Measurements from ENCODE around the gene RABGAP1L. TPM values are rescaled to one million over a fixed set of nuclear protein-coding genes. Genes with fewer than 3 reads are reported as not detected.

Gene RABGAP1L
- total RNA-seq, 1 experiment from 2014 or later: 76.9 TPM

DNA sequence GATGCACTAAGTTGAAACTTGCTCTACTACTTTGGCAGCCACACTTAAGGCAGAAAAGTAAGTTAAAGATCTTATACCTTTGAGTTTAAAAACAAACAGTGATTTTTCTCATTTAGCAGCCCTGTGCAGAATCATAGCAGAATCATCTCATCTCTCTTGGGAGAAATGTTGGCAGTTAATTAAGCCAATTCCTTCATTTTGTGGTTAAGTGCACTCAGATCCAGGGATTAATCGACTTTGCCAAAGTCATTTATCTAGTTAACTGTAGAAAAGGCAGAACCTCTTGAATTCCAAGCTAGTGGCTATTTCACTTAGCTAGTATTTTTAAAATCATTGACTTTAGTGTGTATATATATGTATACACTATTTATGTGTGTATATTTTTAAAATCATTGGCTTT is 413.5 kb downstream of the RABGAP1L start:
- TF ChIP-seq ZNF317 (CRISPR knock-in tag; IDR thresholded peaks at IDR 0.05; ENCODE audit: borderline replicate concordance, low read depth): no peak
- no peak for TF ChIP-seq NFATC4 (CRISPR knock-in tag; IDR thresholded peaks at IDR 0.05)
- TF ChIP-seq TP53 (CRISPR knock-in tag; IDR thresholded peaks at IDR 0.05): no peak
- no peak for TF ChIP-seq ZNF512 (CRISPR knock-in tag; IDR thresholded peaks at IDR 0.05; ENCODE audit: borderline replicate concordance)
- TF ChIP-seq HMGA2 (CRISPR knock-in tag; IDR thresholded peaks at IDR 0.05): no peak
- TF ChIP-seq E2F4 (CRISPR knock-in tag; IDR thresholded peaks at IDR 0.05; ENCODE audit: borderline replicate concordance, low read depth): no peak
- no peak for TF ChIP-seq ZNF425 (CRISPR knock-in tag; conservative IDR thresholded peaks at IDR 0.05)
- TF ChIP-seq ZMAT4 (CRISPR knock-in tag; IDR thresholded peaks at IDR 0.05): no peak
- no peak for TF ChIP-seq ATF2 (CRISPR knock-in tag; IDR thresholded peaks at IDR 0.05; ENCODE audit: borderline replicate concordance, low read depth)
- no peak for TF ChIP-seq FOXJ3 (CRISPR knock-in tag; IDR thresholded peaks at IDR 0.05; ENCODE audit: borderline replicate concordance)
- TF ChIP-seq GRHL2 (CRISPR knock-in tag; IDR thresholded peaks at IDR 0.05; ENCODE audit: insufficient replicate concordance, severe bottlenecking): no peak
- TF ChIP-seq, protein P1, sequence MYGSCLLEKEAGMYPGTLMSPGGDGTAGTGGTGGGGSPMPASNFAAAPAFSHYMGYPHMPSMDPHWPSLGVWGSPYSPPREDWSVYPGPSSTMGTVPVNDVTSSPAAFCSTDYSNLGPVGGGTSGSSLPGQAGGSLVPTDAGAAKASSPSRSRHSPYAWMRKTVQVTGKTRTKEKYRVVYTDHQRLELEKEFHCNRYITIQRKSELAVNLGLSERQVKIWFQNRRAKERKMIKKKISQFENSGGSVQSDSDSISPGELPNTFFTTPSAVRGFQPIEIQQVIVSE (CRISPR knock-in tag; IDR thresholded peaks at IDR 0.05; ENCODE audit: borderline replicate concordance): no peak
- TF ChIP-seq, protein P2, sequence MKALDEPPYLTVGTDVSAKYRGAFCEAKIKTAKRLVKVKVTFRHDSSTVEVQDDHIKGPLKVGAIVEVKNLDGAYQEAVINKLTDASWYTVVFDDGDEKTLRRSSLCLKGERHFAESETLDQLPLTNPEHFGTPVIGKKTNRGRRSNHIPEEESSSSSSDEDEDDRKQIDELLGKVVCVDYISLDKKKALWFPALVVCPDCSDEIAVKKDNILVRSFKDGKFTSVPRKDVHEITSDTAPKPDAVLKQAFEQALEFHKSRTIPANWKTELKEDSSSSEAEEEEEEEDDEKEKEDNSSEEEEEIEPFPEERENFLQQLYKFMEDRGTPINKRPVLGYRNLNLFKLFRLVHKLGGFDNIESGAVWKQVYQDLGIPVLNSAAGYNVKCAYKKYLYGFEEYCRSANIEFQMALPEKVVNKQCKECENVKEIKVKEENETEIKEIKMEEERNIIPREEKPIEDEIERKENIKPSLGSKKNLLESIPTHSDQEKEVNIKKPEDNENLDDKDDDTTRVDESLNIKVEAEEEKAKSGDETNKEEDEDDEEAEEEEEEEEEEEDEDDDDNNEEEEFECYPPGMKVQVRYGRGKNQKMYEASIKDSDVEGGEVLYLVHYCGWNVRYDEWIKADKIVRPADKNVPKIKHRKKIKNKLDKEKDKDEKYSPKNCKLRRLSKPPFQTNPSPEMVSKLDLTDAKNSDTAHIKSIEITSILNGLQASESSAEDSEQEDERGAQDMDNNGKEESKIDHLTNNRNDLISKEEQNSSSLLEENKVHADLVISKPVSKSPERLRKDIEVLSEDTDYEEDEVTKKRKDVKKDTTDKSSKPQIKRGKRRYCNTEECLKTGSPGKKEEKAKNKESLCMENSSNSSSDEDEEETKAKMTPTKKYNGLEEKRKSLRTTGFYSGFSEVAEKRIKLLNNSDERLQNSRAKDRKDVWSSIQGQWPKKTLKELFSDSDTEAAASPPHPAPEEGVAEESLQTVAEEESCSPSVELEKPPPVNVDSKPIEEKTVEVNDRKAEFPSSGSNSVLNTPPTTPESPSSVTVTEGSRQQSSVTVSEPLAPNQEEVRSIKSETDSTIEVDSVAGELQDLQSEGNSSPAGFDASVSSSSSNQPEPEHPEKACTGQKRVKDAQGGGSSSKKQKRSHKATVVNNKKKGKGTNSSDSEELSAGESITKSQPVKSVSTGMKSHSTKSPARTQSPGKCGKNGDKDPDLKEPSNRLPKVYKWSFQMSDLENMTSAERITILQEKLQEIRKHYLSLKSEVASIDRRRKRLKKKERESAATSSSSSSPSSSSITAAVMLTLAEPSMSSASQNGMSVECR (CRISPR knock-in tag; IDR thresholded peaks at IDR 0.05; ENCODE audit: borderline replicate concordance): no peak
- no peak for TF ChIP-seq SMAD3 (CRISPR knock-in tag; IDR thresholded peaks at IDR 0.05; ENCODE audit: borderline replicate concordance)
- TF ChIP-seq TEAD1 (CRISPR knock-in tag; IDR thresholded peaks at IDR 0.05): no peak
- TF ChIP-seq ZNF232 (CRISPR knock-in tag; IDR thresholded peaks at IDR 0.05): no peak
- TF ChIP-seq OVOL2 (CRISPR knock-in tag; IDR thresholded peaks at IDR 0.05; ENCODE audit: borderline replicate concordance): no peak
- TF ChIP-seq, protein P3, sequence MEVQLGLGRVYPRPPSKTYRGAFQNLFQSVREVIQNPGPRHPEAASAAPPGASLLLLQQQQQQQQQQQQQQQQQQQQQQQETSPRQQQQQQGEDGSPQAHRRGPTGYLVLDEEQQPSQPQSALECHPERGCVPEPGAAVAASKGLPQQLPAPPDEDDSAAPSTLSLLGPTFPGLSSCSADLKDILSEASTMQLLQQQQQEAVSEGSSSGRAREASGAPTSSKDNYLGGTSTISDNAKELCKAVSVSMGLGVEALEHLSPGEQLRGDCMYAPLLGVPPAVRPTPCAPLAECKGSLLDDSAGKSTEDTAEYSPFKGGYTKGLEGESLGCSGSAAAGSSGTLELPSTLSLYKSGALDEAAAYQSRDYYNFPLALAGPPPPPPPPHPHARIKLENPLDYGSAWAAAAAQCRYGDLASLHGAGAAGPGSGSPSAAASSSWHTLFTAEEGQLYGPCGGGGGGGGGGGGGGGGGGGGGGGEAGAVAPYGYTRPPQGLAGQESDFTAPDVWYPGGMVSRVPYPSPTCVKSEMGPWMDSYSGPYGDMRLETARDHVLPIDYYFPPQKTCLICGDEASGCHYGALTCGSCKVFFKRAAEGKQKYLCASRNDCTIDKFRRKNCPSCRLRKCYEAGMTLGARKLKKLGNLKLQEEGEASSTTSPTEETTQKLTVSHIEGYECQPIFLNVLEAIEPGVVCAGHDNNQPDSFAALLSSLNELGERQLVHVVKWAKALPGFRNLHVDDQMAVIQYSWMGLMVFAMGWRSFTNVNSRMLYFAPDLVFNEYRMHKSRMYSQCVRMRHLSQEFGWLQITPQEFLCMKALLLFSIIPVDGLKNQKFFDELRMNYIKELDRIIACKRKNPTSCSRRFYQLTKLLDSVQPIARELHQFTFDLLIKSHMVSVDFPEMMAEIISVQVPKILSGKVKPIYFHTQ (CRISPR knock-in tag; IDR thresholded peaks at IDR 0.05): no peak
- no peak for TF ChIP-seq E2F5 (CRISPR knock-in tag; IDR thresholded peaks at IDR 0.05)
- no peak for TF ChIP-seq ZNF219 (CRISPR knock-in tag; IDR thresholded peaks at IDR 0.05; ENCODE audit: borderline replicate concordance)
- Mint-ChIP-seq H3K27me3 (ENCODE audit: low read depth) (no peaks in the 10 kb centered on the region), H3K36me3 (peaks cover 14% of the 10 kb centered on the region), H3K4me3 (no peak overlapping the region), H3K4me1 (peaks cover 15% of the 10 kb centered on the region), H3K27ac (no peak overlapping the region), H3K9me3 (peaks cover 31% of the 10 kb centered on the region)
- ChIA-PET POLR2A (no interaction called here), CTCF (no interaction called here)
- ATAC-seq: no peak
- DNase-seq (ENCODE audit: low spot score): no peak
